BJ (cell line): ENCODE results near the gene EMILIN3. TPM values are rescaled to one million over a fixed set of nuclear protein-coding genes. Genes with fewer than 3 reads are reported as not detected.

Experiments
- CTCF ChIA-PET: fragments of 350-600 bp; formaldehyde crosslinking; extraction: SDS; loops from one replicate; lab custom pipeline; 2021; ENCODE audit warnings: antibody characterized with exemption, inconsistent platforms; lab: Yijun Ruan, JAX
- POLR2A ChIA-PET: fragments of 300-600 bp; sonication (Branson Sonifier 250); formaldehyde crosslinking; extraction: SDS; loops from one replicate; lab custom pipeline; 2021; ENCODE audit warnings: antibody characterized with exemption; lab: Charles Lee
- DNase-seq: peaks from one replicate; pipeline ENCODE4 v3.0.0-alpha.2; 2011; ENCODE audit warnings: low read depth
- H3K27me3 ChIP-seq: 2 replicates; pipeline ENCODE4 v1.6.0; 2011; ENCODE audit warnings: low read length; ENCODE audit not compliant: control insufficient read depth, insufficient read depth
- H3K36me3 ChIP-seq: 2 replicates; pipeline ENCODE4 v1.5.1; 2011; ENCODE audit warnings: low read length; ENCODE audit not compliant: control insufficient read depth, insufficient read depth
- H3K4me3 ChIP-seq: 2 replicates; pipeline ENCODE4 v1.5.1; 2011; ENCODE audit warnings: low read depth, mild to moderate bottlenecking, control low read depth, low read length
- CTCF ChIP-seq: IDR thresholded peaks from 2 replicates; pipeline ENCODE4 v1.5.1; 2011; ENCODE audit warnings: low read depth, mild to moderate bottlenecking, control low read depth, inconsistent platforms, low read length, moderate library complexity; ENCODE audit not compliant: insufficient read depth
- polyA plus RNA-seq: library from polyadenylated mRNA; depleted of rRNA; stranded (reverse); fragments of >200 nt; gene quantifications from 2 replicates; pipeline ENCODE4 v1.2.3, GENCODE V29; 2011

Gene EMILIN3
- polyA plus RNA-seq, 1 experiment, result 0.52 TPM

- no peak for DNase-seq
- H3K4me3 ChIP-seq, result no peak overlapping the region
- H3K36me3 ChIP-seq, result peaks cover 21% of the 10 kb centered on the region
- TF ChIP-seq CTCF, result no peak
- H3K27me3 ChIP-seq, result peaks cover 8% of the 10 kb centered on the region
- CTCF ChIA-PET, result interaction anchor here (0.7 kb wide), 1 partner anchor 39 kb away, joined by 3 read pairs; no protein-coding TSS in a partner anchor
- POLR2A ChIA-PET, result no interaction called here
Measured at GRCh38 chr20:41358717-41359116, 7.9 kb downstream of the EMILIN3 start.

GRCh38 chr20:41358230-41358629 lies 8.4 kb downstream of the EMILIN3 start:
- CTCF ChIA-PET, result interaction anchor here (0.7 to 0.8 kb wide), 2 partner anchors 39 to 367 kb away, joined by 3 read pairs; no protein-coding TSS in a partner anchor
- peaks cover 6% of the 10 kb centered on the region; the same call in 1 of the 2 replicates for H3K27me3 ChIP-seq
- H3K4me3 ChIP-seq, result no peak overlapping the region
- no peak for DNase-seq
- H3K36me3 ChIP-seq, result peaks cover 23% of the 10 kb centered on the region
- TF ChIP-seq CTCF, result no peak
- POLR2A ChIA-PET, result no interaction called here

GRCh38 chr20:41357424-41358163 lies 9.0 kb downstream of the EMILIN3 start:
- Histone ChIP-seq H3K4me3 (no peak overlapping the region), H3K27me3 (peaks cover 2% of the 10 kb centered on the region; the same call in 1 of the 2 replicates), H3K36me3 (peaks cover 24% of the 10 kb centered on the region)
- no peak for DNase-seq
- peak; percentile 13; the same call in 1 of the 2 replicates for TF ChIP-seq CTCF
- ChIA-PET POLR2A (no interaction called here), CTCF (interaction anchor here (0.8 to 1.7 kb wide), 2 partner anchors 54 to 366 kb away, joined by 3 to 6 read pairs; no protein-coding TSS in a partner anchor)

GRCh38 chr20:41356951-41357350 lies 9.7 kb downstream of the EMILIN3 start:
- CTCF ChIA-PET, result interaction anchor here (1.7 kb wide), 1 partner anchor 55 kb away, joined by 6 read pairs; no protein-coding TSS in a partner anchor
- TF ChIP-seq CTCF, result no peak
- H3K27me3 ChIP-seq, result no peaks in the 10 kb centered on the region
- peaks cover 26% of the 10 kb centered on the region for H3K36me3 ChIP-seq
- no peak for DNase-seq
- no peak overlapping the region for H3K4me3 ChIP-seq
- POLR2A ChIA-PET, result no interaction called here

GRCh38 chr20:41355598-41356203 lies 10.9 kb downstream of the EMILIN3 start:
- H3K36me3 ChIP-seq, result peaks cover 31% of the 10 kb centered on the region
- ChIA-PET POLR2A (no interaction called here), CTCF (interaction anchor here (0.9 to 1.7 kb wide), 2 partner anchors 9 to 56 kb away, joined by 3 to 6 read pairs; no protein-coding TSS in a partner anchor)
- no peak overlapping the region for H3K4me3 ChIP-seq
- DNase-seq, result no peak
- no peak for TF ChIP-seq CTCF
- H3K27me3 ChIP-seq, result no peaks in the 10 kb centered on the region
